Dendritic cell treated with granulocyte-macrophage colony-stimulating factor and Interleukin-4, amounts not matched to agents 40 ng/mL and 50 ng/mL, for 4 days (primary cell): ENCODE measurements around the gene SKIC2.

Source experiments
- H3K27ac Mint-ChIP-seq: one replicate; pipeline ENCODE4 v1.8.0; 2022; ENCODE audit warnings: mild to moderate bottlenecking, mixed read lengths
- H3K27me3 Mint-ChIP-seq: one replicate; pipeline ENCODE4 v1.8.0; 2022; ENCODE audit warnings: mild to moderate bottlenecking, mixed read lengths
- H3K36me3 Mint-ChIP-seq: one replicate; pipeline ENCODE4 v1.8.0; 2022; ENCODE audit warnings: low read depth, mixed read lengths
- H3K4me1 Mint-ChIP-seq: one replicate; pipeline ENCODE4 v1.8.0; 2022; ENCODE audit warnings: low read depth, mixed read lengths
- H3K4me3 Mint-ChIP-seq: one replicate; pipeline ENCODE4 v1.8.0; 2022; ENCODE audit warnings: mild to moderate bottlenecking, moderate library complexity, mixed read lengths
- H3K9me3 Mint-ChIP-seq: one replicate; pipeline ENCODE4 v1.8.0; 2022; ENCODE audit warnings: mixed read lengths
- intact Hi-C: fragments of 100-400 bp; cut with micrococcal nuclease; formaldehyde crosslinking; loops from one replicate; pipeline ENCODE4 v1.15.0; 2022

SKIC2 gene

DNA sequence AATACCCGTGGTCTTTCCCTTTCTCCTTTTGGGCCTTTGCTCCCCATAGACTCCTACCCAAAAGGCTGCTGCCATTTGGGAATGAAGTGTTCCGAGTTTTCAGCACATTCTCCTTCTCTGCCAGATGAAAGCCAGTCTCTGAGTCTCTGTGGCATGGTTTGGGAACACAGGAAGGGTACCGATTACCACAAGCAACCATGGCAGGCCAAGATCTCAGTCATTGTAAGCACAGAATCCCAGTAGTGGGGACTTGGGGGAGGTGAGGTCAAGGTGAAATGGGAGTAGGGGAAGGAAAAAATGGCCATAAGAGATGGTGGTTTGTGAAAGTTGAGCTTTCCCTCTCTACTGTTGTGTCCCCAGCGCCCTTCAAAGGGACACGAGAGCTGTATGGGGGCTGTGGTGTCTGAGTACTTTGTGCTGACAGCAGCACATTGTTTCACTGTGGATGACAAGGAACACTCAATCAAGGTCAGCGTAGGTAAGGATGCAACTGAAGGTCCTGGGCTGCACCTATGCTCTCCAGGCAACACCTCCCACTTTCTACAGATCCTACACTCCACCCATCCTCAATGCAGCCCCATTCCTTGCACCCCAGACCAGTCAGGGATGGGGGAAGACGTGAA, 8.9 kb upstream of the SKIC2 start:
- Mint-ChIP-seq H3K27me3 (peaks cover 10% of the 10 kb centered on the region), H3K4me3 (no peak overlapping the region), H3K27ac (no peak overlapping the region), H3K9me3 (no peaks in the 10 kb centered on the region), H3K36me3 (peaks cover 97% of the 10 kb centered on the region), H3K4me1 (peaks cover 69% of the 10 kb centered on the region)
- intact Hi-C loops = no loop called here

- intact Hi-C loops = no loop called here
- peaks cover 97% of the 10 kb centered on the region for H3K36me3 Mint-ChIP-seq
- no peaks in the 10 kb centered on the region for H3K9me3 Mint-ChIP-seq
- peak overlapping the region; percentile 47 for H3K27ac Mint-ChIP-seq
- peaks cover 7% of the 10 kb centered on the region for H3K27me3 Mint-ChIP-seq
- no peak overlapping the region for H3K4me3 Mint-ChIP-seq
- H3K4me1 Mint-ChIP-seq = peaks cover 48% of the 10 kb centered on the region
Measured at GRCh38 chr6:31952140-31952805, 6.7 kb upstream of the SKIC2 start.

GRCh38 chr6:31952890-31953289, 6.1 kb upstream of the SKIC2 start:
- intact Hi-C loops = no loop called here
- H3K4me1 Mint-ChIP-seq = peaks cover 49% of the 10 kb centered on the region
- peaks cover 2% of the 10 kb centered on the region for H3K27me3 Mint-ChIP-seq
- H3K4me3 Mint-ChIP-seq = no peak overlapping the region
- peaks cover 95% of the 10 kb centered on the region for H3K36me3 Mint-ChIP-seq
- peak overlapping the region; percentile 47 for H3K27ac Mint-ChIP-seq
- H3K9me3 Mint-ChIP-seq = no peaks in the 10 kb centered on the region

DNA sequence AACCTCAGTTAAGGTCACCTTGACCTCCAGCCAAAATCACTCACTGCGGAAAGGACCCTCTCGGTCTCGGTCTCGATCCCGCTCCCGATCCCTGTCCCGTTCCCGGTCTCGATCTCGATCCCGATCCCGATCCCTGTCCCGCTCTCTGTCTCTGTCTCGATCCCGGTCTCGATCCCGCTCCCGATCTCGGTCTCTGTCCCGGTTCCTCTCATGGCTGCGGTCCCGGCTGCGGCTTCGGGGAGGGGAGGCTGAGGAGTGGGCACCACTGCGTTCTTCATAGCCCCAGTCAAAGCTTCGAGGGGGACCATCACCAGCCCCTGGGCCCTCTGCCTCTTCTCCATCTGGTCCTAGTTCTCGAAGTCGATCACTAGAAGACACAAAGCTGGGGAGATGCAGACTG, 4.5 kb upstream of the SKIC2 start:
- Mint-ChIP-seq H3K4me3 (no peak overlapping the region), H3K27me3 (no peaks in the 10 kb centered on the region), H3K4me1 (peaks cover 47% of the 10 kb centered on the region), H3K27ac (peak overlapping the region; percentile 47), H3K9me3 (no peaks in the 10 kb centered on the region), H3K36me3 (peaks cover 91% of the 10 kb centered on the region)
- intact Hi-C loops = no loop called here

GRCh38 chr6:31956796-31957195, 2.2 kb upstream of the SKIC2 start:
- Mint-ChIP-seq H3K4me3 (no peak overlapping the region), H3K36me3 (peaks cover 91% of the 10 kb centered on the region), H3K27ac (no peak overlapping the region), H3K27me3 (no peaks in the 10 kb centered on the region), H3K4me1 (peaks cover 62% of the 10 kb centered on the region), H3K9me3 (no peaks in the 10 kb centered on the region)
- intact Hi-C loops = loop anchor here (5.0 kb wide), 1 partner anchor 59 kb away; the partner anchor contains the start of gene EHMT2

- H3K9me3 Mint-ChIP-seq = no peaks in the 10 kb centered on the region
- H3K27ac Mint-ChIP-seq = peak overlapping the region; percentile 92
- peak overlapping the region; percentile 90 for H3K4me3 Mint-ChIP-seq
- H3K4me1 Mint-ChIP-seq = peaks cover 56% of the 10 kb centered on the region
- peaks cover 94% of the 10 kb centered on the region for H3K36me3 Mint-ChIP-seq
- intact Hi-C loops = loop anchor here (5.0 kb wide), 1 partner anchor 61 kb away; the partner anchor contains the start of gene EHMT2
- no peaks in the 10 kb centered on the region for H3K27me3 Mint-ChIP-seq
Measured at GRCh38 chr6:31958412-31958740, 599 bp upstream of the SKIC2 start.

DNA sequence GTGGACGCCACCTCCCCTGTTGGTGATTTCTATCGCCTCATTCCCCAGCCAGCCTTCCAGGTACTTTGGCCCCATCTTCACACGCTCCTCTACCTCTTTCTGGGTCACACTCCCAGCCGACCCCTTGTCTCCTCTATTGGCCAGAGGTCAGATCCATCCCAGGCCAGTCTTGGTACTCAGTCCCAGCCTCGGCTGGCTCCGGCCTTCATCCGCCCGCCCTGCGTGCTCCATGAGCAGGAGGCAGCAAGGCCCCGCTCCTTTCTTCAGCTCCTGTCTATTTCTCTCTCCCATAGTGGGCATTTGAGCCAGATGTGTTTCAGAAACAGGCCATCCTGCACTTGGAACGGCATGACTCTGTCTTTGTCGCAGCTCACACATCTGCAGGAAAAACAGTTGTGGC, 2.6 kb downstream of the SKIC2 start:
- Mint-ChIP-seq H3K9me3 (no peaks in the 10 kb centered on the region), H3K4me3 (no peak overlapping the region), H3K27ac (no peak overlapping the region)

DNA sequence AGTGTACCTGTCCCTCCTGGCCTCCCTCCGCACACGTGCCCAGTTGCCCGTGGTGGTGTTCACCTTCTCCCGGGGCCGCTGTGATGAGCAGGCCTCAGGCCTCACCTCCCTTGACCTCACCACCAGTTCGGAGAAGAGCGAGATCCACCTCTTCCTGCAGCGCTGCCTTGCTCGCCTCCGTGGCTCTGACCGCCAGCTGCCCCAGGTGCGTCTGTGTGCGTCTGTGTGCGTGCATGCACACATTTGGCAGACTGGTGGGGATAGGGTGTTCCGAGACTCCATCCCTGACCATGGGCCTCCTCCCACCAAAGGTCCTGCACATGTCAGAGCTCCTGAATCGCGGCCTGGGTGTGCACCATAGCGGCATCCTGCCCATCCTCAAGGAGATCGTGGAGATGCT, 4.9 kb downstream of the SKIC2 start:
- Mint-ChIP-seq H3K36me3 (peaks cover 98% of the 10 kb centered on the region), H3K27ac (no peak overlapping the region), H3K4me3 (no peak overlapping the region), H3K4me1 (peaks cover 26% of the 10 kb centered on the region), H3K9me3 (no peaks in the 10 kb centered on the region), H3K27me3 (no peaks in the 10 kb centered on the region)
- intact Hi-C loops = no loop called here

More for the DNA sequence above, 2.6 kb downstream of the SKIC2 start:
- Mint-ChIP-seq H3K36me3 (peaks cover 94% of the 10 kb centered on the region), H3K4me1 (peaks cover 39% of the 10 kb centered on the region), H3K27me3 (no peaks in the 10 kb centered on the region)
- intact Hi-C loops = no loop called here

DNA sequence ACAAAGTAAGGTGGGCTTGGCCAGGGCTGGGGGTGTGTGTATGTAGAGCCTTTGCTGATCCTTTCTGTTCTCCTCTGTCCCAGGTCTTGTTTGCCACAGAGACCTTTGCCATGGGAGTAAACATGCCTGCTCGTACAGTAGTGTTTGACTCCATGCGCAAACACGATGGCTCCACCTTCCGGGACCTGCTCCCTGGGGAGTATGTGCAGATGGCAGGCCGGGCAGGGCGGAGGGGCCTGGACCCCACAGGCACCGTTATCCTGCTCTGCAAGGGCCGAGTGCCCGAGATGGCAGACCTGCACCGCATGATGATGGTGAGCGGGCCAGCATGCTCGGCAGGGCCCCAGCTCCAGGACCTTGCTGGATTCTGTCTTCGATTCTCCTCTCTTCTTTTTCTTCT, 6.7 kb downstream of the SKIC2 start:
- H3K27me3 Mint-ChIP-seq = no peaks in the 10 kb centered on the region
- peaks cover 100% of the 10 kb centered on the region for H3K36me3 Mint-ChIP-seq
- H3K4me3 Mint-ChIP-seq = no peak overlapping the region
- intact Hi-C loops = no loop called here
- peaks cover 19% of the 10 kb centered on the region for H3K4me1 Mint-ChIP-seq
- no peaks in the 10 kb centered on the region for H3K9me3 Mint-ChIP-seq
- no peak overlapping the region for H3K27ac Mint-ChIP-seq

DNA sequence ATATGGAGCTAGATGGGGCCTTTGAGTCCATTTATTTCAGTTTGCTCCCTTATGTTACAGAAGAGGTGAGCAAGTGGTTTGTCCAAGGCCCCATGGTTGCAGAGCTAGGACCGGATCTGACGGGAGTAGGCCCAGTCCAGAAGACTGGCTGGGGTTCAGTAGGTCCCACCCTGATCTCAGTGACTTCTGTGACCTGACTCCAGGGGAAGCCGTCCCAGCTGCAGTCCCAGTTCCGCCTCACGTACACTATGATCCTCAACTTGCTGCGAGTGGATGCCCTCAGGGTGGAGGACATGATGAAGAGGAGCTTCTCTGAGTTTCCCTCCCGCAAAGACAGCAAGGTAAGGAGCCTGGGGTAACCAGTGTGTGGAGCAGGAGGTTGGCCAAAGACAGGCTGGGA, 7.5 kb downstream of the SKIC2 start:
- H3K36me3 Mint-ChIP-seq = peaks cover 93% of the 10 kb centered on the region

DNA sequence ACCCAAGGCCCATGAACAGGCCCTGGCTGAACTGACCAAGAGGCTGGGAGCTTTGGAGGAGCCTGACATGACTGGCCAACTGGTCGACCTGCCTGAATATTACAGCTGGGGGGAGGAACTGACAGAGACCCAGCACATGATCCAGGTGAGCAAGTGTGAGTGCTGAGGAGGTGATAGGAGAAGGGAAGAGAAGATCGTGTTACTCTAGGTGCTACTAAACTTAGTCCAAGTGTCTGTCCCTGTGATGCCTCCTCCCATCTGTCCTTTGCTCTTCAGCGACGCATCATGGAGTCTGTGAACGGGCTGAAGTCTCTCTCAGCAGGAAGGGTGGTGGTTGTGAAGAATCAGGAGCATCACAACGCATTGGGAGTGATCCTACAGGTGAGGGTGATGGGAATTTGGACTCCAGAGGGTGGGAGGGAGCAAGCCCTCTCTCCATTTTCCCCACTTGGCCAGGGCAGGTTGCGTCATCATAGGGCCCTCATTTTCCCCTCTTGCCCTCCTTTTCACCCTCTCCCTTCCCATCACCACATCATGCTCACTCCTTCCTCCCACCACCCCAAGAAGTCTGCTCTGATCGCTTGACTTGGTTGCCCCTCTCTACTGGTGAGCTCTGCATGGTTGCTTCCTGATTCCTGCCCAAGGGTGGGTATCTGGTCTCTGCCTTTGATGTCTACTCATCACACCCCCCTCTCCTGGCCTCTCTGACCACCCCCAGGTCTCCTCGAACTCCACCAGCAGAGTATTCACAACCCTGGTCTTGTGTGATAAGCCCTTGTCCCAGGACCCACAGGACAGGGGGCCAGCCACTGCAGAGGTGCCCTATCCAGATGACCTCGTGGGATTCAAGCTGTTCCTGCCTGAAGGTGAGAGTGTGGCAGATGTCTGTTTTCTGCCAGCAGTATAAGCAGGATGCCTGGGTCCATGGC, 8.3 kb downstream of the SKIC2 start:
- Mint-ChIP-seq H3K9me3 (no peaks in the 10 kb centered on the region), H3K27me3 (no peaks in the 10 kb centered on the region), H3K4me3 (no peak overlapping the region), H3K36me3 (peaks cover 87% of the 10 kb centered on the region), H3K4me1 (peaks cover 23% of the 10 kb centered on the region), H3K27ac (no peak overlapping the region)
- intact Hi-C loops = no loop called here

More for the DNA sequence above, 7.5 kb downstream of the SKIC2 start:
- Mint-ChIP-seq H3K4me3 (no peak overlapping the region), H3K27ac (no peak overlapping the region), H3K4me1 (peaks cover 25% of the 10 kb centered on the region), H3K9me3 (no peaks in the 10 kb centered on the region), H3K27me3 (no peaks in the 10 kb centered on the region)
- intact Hi-C loops = no loop called here

GRCh38 chr6:31967926-31968320, 8.9 kb downstream of the SKIC2 start:
- H3K27me3 Mint-ChIP-seq = no peaks in the 10 kb centered on the region
- H3K9me3 Mint-ChIP-seq = no peaks in the 10 kb centered on the region
- no peak overlapping the region for H3K27ac Mint-ChIP-seq
- H3K4me1 Mint-ChIP-seq = peaks cover 28% of the 10 kb centered on the region
- intact Hi-C loops = no loop called here
- H3K36me3 Mint-ChIP-seq = peaks cover 87% of the 10 kb centered on the region
- H3K4me3 Mint-ChIP-seq = no peak overlapping the region

DNA sequence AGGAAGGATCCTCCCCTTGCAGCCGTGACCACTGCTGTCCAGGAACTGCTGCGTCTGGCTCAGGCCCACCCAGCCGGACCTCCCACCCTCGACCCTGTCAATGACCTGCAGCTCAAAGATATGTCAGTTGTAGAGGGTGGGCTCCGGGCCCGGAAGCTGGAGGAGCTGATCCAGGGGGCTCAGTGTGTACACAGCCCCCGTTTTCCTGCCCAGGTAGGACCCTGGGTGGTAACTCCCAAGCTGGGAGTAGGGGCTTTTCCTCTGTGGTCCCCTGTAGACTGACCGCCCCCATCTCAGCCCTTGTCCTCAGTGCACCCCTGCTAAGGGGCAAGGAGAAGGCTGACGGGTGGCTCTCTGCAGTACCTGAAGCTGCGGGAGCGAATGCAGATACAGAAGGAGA, 9.4 kb downstream of the SKIC2 start:
- Mint-ChIP-seq H3K27me3 (no peaks in the 10 kb centered on the region), H3K4me1 (peaks cover 32% of the 10 kb centered on the region), H3K4me3 (no peak overlapping the region), H3K9me3 (no peaks in the 10 kb centered on the region), H3K36me3 (peaks cover 84% of the 10 kb centered on the region), H3K27ac (no peak overlapping the region)
- intact Hi-C loops = no loop called here
